Choroid plexus epithelial cell (primary cell): ENCODE measurements around the gene IGF2BP2.
"Not testable (repeated sequence)": the region's sequence is repeated elsewhere in the genome, so short reads cannot be mapped to it uniquely, and the experiment has no call there.

Source experiments
- DNase-seq: peaks from one replicate; pipeline ENCODE4 v3.0.0-alpha.2; 2010; ENCODE audit warnings: low read depth
- H3K4me3 ChIP-seq: 2 replicates; pipeline ENCODE4 v1.5.1; 2011; ENCODE audit warnings: low read depth, mild to moderate bottlenecking, control low read depth, low read length, moderate library complexity
- CTCF ChIP-seq: conservative IDR thresholded peaks from 2 replicates; pipeline ENCODE4 v1.5.1; 2011; ENCODE audit warnings: low read depth, mild to moderate bottlenecking, control low read depth, inconsistent platforms, low read length, moderate library complexity

The IGF2BP2 gene

GRCh38 chr3:185649414-185649813 lies 175.4 kb downstream of the IGF2BP2 start:
- peak; percentile 57 for DNase-seq
- no peak overlapping the region for H3K4me3 ChIP-seq
- TF ChIP-seq CTCF, result no peak

- no peak for TF ChIP-seq CTCF
- no peak overlapping the region for H3K4me3 ChIP-seq
- DNase-seq, result no peak
Measured at GRCh38 chr3:185648396-185648795, 176.4 kb downstream of the IGF2BP2 start.

DNA sequence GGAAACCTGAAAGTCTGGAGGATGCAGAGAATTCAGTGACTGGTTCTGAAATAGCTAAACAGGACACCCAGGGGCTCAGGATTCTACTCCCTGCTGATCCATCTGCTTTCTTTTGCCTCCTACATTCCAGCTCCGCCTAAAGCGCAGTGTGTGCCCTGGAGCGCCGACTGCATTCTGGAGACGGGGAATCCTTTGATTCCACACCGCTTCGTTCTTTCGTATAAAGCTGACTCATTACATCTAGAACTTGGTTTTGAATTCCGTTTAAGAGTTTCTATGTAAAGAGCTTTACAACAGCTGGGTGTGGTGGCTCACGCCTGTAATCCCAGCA lies 177.0 kb downstream of the IGF2BP2 start:
- DNase-seq, result peak; percentile 68
- no peak overlapping the region for H3K4me3 ChIP-seq
- no peak for TF ChIP-seq CTCF

- DNase-seq, result peak; percentile 40
- TF ChIP-seq CTCF, result no peak
- no peak overlapping the region for H3K4me3 ChIP-seq
Measured at GRCh38 chr3:185647134-185647879, 177.5 kb downstream of the IGF2BP2 start.

- no peak for TF ChIP-seq CTCF
- no peak overlapping the region for H3K4me3 ChIP-seq
- DNase-seq, result peak; percentile 82
Measured at GRCh38 chr3:185646382-185647133, 178.3 kb downstream of the IGF2BP2 start.

DNA sequence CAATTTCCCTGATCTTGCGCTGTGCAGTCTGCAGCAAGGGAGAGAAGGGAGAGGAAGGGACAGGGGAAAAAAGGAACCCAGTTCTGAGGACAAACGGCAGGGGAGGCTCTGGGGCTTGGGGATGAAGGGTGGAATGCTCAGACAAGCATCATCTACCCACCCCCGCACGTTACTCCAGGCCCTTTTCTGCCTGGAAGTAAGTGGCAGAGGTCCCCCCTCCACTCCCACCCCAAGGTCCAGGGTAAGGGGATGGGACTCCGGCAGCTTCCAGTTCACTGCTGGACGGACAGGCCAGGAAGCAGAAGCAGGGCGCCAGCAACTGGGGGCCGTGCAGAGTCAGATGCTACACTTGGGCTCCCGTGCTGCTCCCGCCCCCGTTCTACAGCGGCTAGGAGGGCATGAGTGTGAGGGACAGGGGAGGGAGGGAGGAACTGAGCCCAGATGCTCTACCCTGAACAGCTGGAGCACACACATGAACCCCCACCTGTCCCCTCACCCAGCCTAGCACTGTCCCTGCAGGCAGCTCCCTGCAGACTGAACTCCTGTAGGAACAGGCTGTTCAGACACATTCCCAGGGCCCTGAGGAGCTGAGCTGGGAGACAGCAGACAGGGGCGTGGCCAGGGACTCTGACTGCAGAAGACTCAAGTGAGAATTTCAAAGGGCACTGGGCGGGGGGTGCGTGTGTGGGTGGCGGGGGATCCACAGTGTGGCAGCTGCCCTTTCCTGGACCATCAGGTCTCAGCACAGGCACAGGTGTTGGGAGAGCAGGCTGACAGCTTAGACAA lies 179.1 kb downstream of the IGF2BP2 start:
- peak; percentile 76 for DNase-seq
- H3K4me3 ChIP-seq, result no peak overlapping the region
- peak; percentile 13 for TF ChIP-seq CTCF

DNA sequence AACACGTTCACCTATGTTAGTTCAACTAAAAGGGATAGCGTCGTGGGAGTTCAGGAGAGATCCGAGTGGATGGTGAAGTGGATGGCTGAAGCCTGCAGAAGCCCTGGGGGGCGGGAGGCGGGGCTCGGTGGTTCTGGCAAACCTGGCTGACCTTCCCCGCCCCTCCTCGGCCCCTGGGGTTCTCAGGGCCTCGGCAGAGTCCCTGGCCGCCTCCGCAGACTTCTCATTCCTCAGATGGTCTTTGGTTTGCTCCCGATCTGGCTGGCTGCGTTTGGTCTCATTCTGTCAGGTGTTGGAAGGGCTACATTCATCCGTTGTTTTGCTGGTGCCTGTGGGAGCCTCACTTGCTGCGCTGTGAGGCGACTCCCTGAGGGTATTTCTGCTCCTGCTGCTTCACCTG lies 179.7 kb downstream of the IGF2BP2 start:
- not testable (repeated sequence) for H3K4me3 ChIP-seq, DNase-seq
